Calu3 (cell line): ENCODE results near the gene GTSE1. TPM values are rescaled to one million over a fixed set of nuclear protein-coding genes. Genes with fewer than 3 reads are reported as not detected.

Experiments used
- BruUV-seq: library from RNA; stranded (reverse); fragments of 400-500 nt; replicated peaks from 2 replicates; lab custom pipeline; 2021; lab: Mats Ljungman, UMichigan
- CTCF ChIA-PET: fragments of 300-600 bp; sonication (Branson Sonifier 250); formaldehyde crosslinking; loops from one replicate; lab custom pipeline; 2022; ENCODE audit warnings: antibody characterized with exemption; lab: Charles Lee
- DNase-seq: peaks from one replicate; pipeline ENCODE4 v3.0.0; 2022
- H3K27ac Mint-ChIP-seq: one replicate; pipeline ENCODE4 v1.8.0; 2022; ENCODE audit warnings: mixed read lengths; ENCODE audit not compliant: unreplicated experiment
- H3K27me3 Mint-ChIP-seq: one replicate; pipeline ENCODE4 v1.8.0; 2022; ENCODE audit warnings: mixed read lengths; ENCODE audit not compliant: unreplicated experiment
- H3K36me3 Mint-ChIP-seq: one replicate; pipeline ENCODE4 v1.8.0; 2022; ENCODE audit warnings: mild to moderate bottlenecking, moderate library complexity, mixed read lengths; ENCODE audit not compliant: insufficient read depth, unreplicated experiment
- H3K4me1 Mint-ChIP-seq: one replicate; pipeline ENCODE4 v1.8.0; 2022; ENCODE audit warnings: mild to moderate bottlenecking, low read depth, mixed read lengths; ENCODE audit not compliant: unreplicated experiment
- H3K4me3 Mint-ChIP-seq: one replicate; pipeline ENCODE4 v1.8.0; 2022; ENCODE audit warnings: mild to moderate bottlenecking, low read depth, moderate library complexity, mixed read lengths; ENCODE audit not compliant: unreplicated experiment
- H3K9me3 Mint-ChIP-seq: one replicate; pipeline ENCODE4 v1.8.0; 2022; ENCODE audit warnings: low read depth, mixed read lengths; ENCODE audit not compliant: unreplicated experiment
- intact Hi-C: fragments of 100-400 bp; cut with micrococcal nuclease; formaldehyde crosslinking; loops from one replicate; pipeline ENCODE4 v1.10.0; 2022; ENCODE audit not compliant: unreplicated experiment
- total RNA-seq: library from RNA; stranded (reverse); gene quantifications from 2 replicates; pipeline ENCODE4 v1.2.3, GENCODE V29; 2022
- TF ChIP-seq, protein P1 (sequence below): fragments of 200-600 bp; IDR thresholded peaks from one replicate; pipeline ENCODE4 v1.8.0; 2022; ENCODE audit warnings: antibody characterized with exemption; ENCODE audit not compliant: unreplicated experiment

The GTSE1 gene
- total RNA-seq, 1 experiment from 2014 or later: 53.5 TPM

DNA sequence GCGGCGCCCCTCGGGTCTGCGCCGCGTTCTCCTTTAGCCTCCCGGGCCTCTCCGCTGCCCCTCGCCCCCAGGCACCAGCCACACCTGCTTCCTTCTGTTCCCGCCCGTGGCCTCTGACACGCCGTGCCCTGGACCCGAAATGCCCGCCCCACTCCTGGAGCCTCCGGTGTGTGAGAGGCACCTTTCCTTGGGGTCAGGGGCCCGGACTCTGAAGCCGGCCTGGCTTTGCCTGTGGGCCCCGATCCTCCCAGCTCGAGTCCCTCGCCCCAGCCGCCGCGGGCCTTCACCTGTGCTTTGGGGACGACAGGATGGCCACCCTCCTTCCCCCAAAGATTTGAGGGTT is 45.9 kb upstream of the GTSE1 start:
- H3K4me1 Mint-ChIP-seq: peaks cover 11% of the 10 kb centered on the region
- no peaks in the 10 kb centered on the region for H3K9me3 Mint-ChIP-seq
- H3K27me3 Mint-ChIP-seq: no peaks in the 10 kb centered on the region
- peak; percentile 22 for DNase-seq
- intact Hi-C loops: loop anchor here (10.0 kb wide), 1 partner anchor 56 kb away; no protein-coding TSS in a partner anchor
- peaks cover 40% of the 10 kb centered on the region for H3K36me3 Mint-ChIP-seq
- CTCF ChIA-PET: interaction anchor here (0.6 kb wide), 1 partner anchor 18 kb away, joined by 4 read pairs; no protein-coding TSS in a partner anchor
- BruUV-seq: no TSS peak
- peak overlapping the region; percentile 99 for H3K4me3 Mint-ChIP-seq
- TF ChIP-seq, protein P1, sequence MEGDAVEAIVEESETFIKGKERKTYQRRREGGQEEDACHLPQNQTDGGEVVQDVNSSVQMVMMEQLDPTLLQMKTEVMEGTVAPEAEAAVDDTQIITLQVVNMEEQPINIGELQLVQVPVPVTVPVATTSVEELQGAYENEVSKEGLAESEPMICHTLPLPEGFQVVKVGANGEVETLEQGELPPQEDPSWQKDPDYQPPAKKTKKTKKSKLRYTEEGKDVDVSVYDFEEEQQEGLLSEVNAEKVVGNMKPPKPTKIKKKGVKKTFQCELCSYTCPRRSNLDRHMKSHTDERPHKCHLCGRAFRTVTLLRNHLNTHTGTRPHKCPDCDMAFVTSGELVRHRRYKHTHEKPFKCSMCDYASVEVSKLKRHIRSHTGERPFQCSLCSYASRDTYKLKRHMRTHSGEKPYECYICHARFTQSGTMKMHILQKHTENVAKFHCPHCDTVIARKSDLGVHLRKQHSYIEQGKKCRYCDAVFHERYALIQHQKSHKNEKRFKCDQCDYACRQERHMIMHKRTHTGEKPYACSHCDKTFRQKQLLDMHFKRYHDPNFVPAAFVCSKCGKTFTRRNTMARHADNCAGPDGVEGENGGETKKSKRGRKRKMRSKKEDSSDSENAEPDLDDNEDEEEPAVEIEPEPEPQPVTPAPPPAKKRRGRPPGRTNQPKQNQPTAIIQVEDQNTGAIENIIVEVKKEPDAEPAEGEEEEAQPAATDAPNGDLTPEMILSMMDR: no peak
- peak overlapping the region; percentile 94 for H3K27ac Mint-ChIP-seq

DNA sequence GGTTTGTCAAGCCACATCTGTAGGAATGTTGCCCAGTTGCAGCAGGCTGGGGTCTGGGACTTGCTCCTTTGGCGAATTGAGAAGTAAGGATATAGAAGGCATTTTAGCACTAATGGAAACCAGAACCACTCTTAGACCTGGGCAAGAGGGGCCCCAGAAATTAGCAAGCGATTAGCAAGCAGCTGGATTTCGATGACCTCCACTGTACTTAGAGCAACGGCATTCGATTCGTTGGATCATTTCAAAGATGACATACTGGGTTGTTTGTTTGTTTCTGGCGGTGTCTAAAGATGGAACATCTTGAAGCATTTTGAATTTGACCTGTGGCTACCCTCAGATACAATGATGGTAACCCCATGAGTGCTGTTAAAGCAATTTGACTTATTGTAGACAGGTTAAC is 45.4 kb upstream of the GTSE1 start:
- Mint-ChIP-seq H3K9me3 (no peaks in the 10 kb centered on the region), H3K4me1 (peaks cover 11% of the 10 kb centered on the region), H3K27ac (peak overlapping the region; percentile 94), H3K36me3 (peaks cover 40% of the 10 kb centered on the region), H3K4me3 (peak overlapping the region; percentile 99), H3K27me3 (no peaks in the 10 kb centered on the region)
- BruUV-seq: no TSS peak
- intact Hi-C loops: loop anchor here (10.0 kb wide), 1 partner anchor 56 kb away; no protein-coding TSS in a partner anchor
- CTCF ChIA-PET: no interaction called here
- TF ChIP-seq, protein P1: no peak
- DNase-seq: no peak

DNA sequence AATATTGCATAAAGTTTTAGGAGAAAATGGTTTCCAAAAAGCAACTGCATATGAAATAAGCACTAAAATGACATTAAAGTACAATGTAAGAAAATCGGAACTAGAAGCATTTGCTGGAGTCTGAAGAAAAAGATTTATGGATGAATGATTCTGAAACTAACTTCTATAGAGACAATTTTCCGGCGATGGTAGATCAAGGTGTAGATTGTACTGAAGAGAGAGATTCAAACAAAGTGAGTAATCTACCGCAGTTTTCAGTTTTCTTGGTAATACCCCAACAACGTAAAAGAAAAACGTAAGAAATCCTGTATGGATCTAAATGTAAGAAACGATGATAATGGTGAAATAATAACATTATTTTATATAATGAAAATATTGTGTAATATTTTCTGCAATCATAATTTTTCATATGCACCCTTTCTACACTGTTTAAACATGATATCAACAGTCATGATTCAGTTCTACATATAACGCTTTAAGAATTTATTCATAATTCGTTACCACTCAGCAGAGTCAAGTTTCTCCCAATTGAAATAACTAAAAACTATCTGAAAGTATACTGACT is 44.8 kb upstream of the GTSE1 start:
- H3K4me3 Mint-ChIP-seq: peak overlapping the region; percentile 99
- TF ChIP-seq, protein P1: no peak
- DNase-seq: no peak
- BruUV-seq: TSS peak; percentile 47
- intact Hi-C loops: loop anchor here (10.0 kb wide), 1 partner anchor 57 kb away; no protein-coding TSS in a partner anchor
- no peaks in the 10 kb centered on the region for H3K27me3 Mint-ChIP-seq
- peaks cover 40% of the 10 kb centered on the region for H3K36me3 Mint-ChIP-seq
- no peaks in the 10 kb centered on the region for H3K9me3 Mint-ChIP-seq
- H3K27ac Mint-ChIP-seq: no peak overlapping the region
- peaks cover 11% of the 10 kb centered on the region for H3K4me1 Mint-ChIP-seq
- CTCF ChIA-PET: no interaction called here

DNA sequence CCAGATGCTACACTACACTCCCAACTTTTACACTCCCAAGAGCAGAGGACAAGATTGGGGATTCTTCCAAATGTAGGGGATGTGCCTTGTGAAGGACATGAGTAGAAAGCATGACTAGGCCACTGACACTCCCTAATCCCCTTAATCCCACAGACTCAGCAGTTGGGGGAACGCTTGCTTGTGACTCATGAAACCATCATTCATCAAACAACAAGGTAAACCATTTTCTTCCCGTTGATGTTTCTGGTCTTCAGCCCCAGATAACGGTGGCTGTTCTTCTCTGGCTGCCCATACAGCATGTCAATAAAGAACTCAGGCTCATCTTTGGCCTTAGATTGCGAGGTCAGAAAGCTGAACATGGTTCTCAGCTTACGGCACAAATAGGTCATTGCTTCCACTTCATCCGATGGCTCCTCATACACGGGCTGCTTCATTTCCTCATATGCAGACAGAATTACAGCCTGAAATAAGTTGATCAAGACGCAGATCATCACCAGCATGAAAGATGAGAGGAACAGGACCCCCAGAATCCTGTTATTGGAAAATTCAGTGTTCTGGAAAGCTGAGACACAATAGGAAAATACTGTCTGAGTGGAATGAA is 40.2 kb upstream of the GTSE1 start:
- TF ChIP-seq, protein P1: no peak
- Mint-ChIP-seq H3K27ac (no peak overlapping the region), H3K4me3 (no peak overlapping the region), H3K9me3 (no peaks in the 10 kb centered on the region), H3K4me1 (peaks cover 5% of the 10 kb centered on the region), H3K36me3 (peaks cover 9% of the 10 kb centered on the region), H3K27me3 (peaks cover 19% of the 10 kb centered on the region)
- CTCF ChIA-PET: no interaction called here
- DNase-seq: no peak
- intact Hi-C loops: loop anchor here (10.0 kb wide), 1 partner anchor 62 kb away; no protein-coding TSS in a partner anchor
- BruUV-seq: no TSS peak
